HG03378 (cell line): ENCODE results near the gene USHBP1.

Experiments
- ATAC-seq: cut with Tn5 transposase; IDR thresholded peaks from one replicate; pipeline ENCODE4 v1.9.1; 2021; ENCODE audit warnings: mild to moderate bottlenecking, moderate library complexity; ENCODE audit not compliant: unreplicated experiment

USHBP1 gene

GRCh38 chr19:17215127-17215971 lies 49.2 kb downstream of the USHBP1 start, which contains the start of gene USE1:
TSS of gene USE1 (plus strand) at chr19:17215357. CDS start at chr19:17215406, 49 bp downstream.
- peak; percentile 45 for ATAC-seq

- ATAC-seq = no peak
Observed at GRCh38 chr19:17214508-17215126, 49.9 kb downstream of the USHBP1 start.

GRCh38 chr19:17213334-17213733 lies 51.2 kb downstream of the USHBP1 start:
- ATAC-seq = no peak

GRCh38 chr19:17211547-17212446 lies 52.7 kb downstream of the USHBP1 start:
- no peak for ATAC-seq

GRCh38 chr19:17210296-17210695 lies 54.2 kb downstream of the USHBP1 start:
- ATAC-seq = no peak

- ATAC-seq = no peak
Observed at GRCh38 chr19:17209126-17210036, 55.2 kb downstream of the USHBP1 start.

GRCh38 chr19:17206736-17207581 lies 57.6 kb downstream of the USHBP1 start:
- ATAC-seq = no peak

- no peak for ATAC-seq
Observed at GRCh38 chr19:17205237-17206140, 59.1 kb downstream of the USHBP1 start.

GRCh38 chr19:17202713-17203112 lies 61.8 kb downstream of the USHBP1 start:
- ATAC-seq = no peak

- no peak for ATAC-seq
Observed at GRCh38 chr19:17202249-17202648, 62.3 kb downstream of the USHBP1 start.

GRCh38 chr19:17200408-17201079 lies 64.0 kb downstream of the USHBP1 start:
- ATAC-seq = no peak
